Measurements from ENCODE around the gene SLCO1A2.
"Not testable (repeated sequence)": the region's sequence is repeated elsewhere in the genome, so short reads cannot be mapped to it uniquely, and the experiment has no call there.

SLCO1A2 gene

GRCh38 chr12:21369141-21369980 is 34.6 kb upstream of the SLCO1A2 start:
- Histone ChIP-seq H3K27ac (ENCODE audit: extremely low read depth, low read depth, low read length) (no peak overlapping the region), H3K4me3 (ENCODE audit: low read depth, low read length) (no peak overlapping the region), H3K36me3 (ENCODE audit: control insufficient read depth in 2 of 2, insufficient read depth in 1 of 2, low read length in 2 of 2) (no peaks in the 10 kb centered on the region), H3K9me3 (ENCODE audit: control insufficient read depth, insufficient read depth, low read depth, low read length) (no peaks in the 10 kb centered on the region), H3K4me1 (ENCODE audit: control insufficient read depth, insufficient read depth, low read length) (no peaks in the 10 kb centered on the region)
- POLR2A ChIA-PET, result no interaction called here
- CTCF ChIA-PET, result interaction anchor here (1.0 kb wide), 1 partner anchor 30 kb away, joined by 3 read pairs; no protein-coding TSS in a partner anchor
- no peak for TF ChIP-seq ZNF513 (tag by site-specific recombination; IDR thresholded peaks at IDR 0.05)
- TF ChIP-seq ZNF175 (tag by site-specific recombination; IDR thresholded peaks at IDR 0.05), result no peak
- no peak for TF ChIP-seq ZNF529 (tag by site-specific recombination; IDR thresholded peaks at IDR 0.05; ENCODE audit: insufficient replicate concordance)
- no peak for TF ChIP-seq ZNF660 (tag by site-specific recombination; IDR thresholded peaks at IDR 0.05)
- no peak for TF ChIP-seq ZNF350 (tag by site-specific recombination; IDR thresholded peaks at IDR 0.05)
- no peak for TF ChIP-seq SCRT2 (tag by site-specific recombination; IDR thresholded peaks at IDR 0.05)
- no peak for TF ChIP-seq REST (tag by site-specific recombination; IDR thresholded peaks at IDR 0.05)
- TF ChIP-seq FEZF1 (tag by site-specific recombination; IDR thresholded peaks at IDR 0.05), result no peak
- TF ChIP-seq ZBTB21 (tag by site-specific recombination; IDR thresholded peaks at IDR 0.05), result no peak
- no peak for TF ChIP-seq ZNF19 (tag by site-specific recombination; IDR thresholded peaks at IDR 0.05; ENCODE audit: low read depth)

GRCh38 chr12:21360632-21361031 is 25.9 kb upstream of the SLCO1A2 start:
- H3K9me3 ChIP-seq (ENCODE audit: control insufficient read depth, insufficient read depth, low read depth, low read length), result not testable (repeated sequence)

GRCh38 chr12:21354641-21355040 is 19.9 kb upstream of the SLCO1A2 start:
- Histone ChIP-seq H3K9me3 (ENCODE audit: control insufficient read depth, insufficient read depth, low read depth, low read length) (no peaks in the 10 kb centered on the region), H3K4me3 (ENCODE audit: low read depth, low read length) (no peak overlapping the region), H3K27ac (ENCODE audit: extremely low read depth, low read depth, low read length) (no peak overlapping the region), H3K4me1 (ENCODE audit: control insufficient read depth, insufficient read depth, low read length) (no peaks in the 10 kb centered on the region), H3K36me3 (ENCODE audit: control insufficient read depth in 2 of 2, insufficient read depth in 1 of 2, low read length in 2 of 2) (no peaks in the 10 kb centered on the region)
- TF ChIP-seq ZNF335 (tag by site-specific recombination; conservative IDR thresholded peaks at IDR 0.05) (no peak), SP7 (tag by site-specific recombination; IDR thresholded peaks at IDR 0.05) (no peak), ZNF624 (tag by site-specific recombination; IDR thresholded peaks at IDR 0.05) (no peak), ZNF639 (tag by site-specific recombination; IDR thresholded peaks at IDR 0.05) (no peak), ZFHX2 (tag by site-specific recombination; conservative IDR thresholded peaks at IDR 0.05) (no peak), EGR2 (tag by site-specific recombination; IDR thresholded peaks at IDR 0.05; ENCODE audit: low read depth) (no peak), ZNF785 (tag by site-specific recombination; IDR thresholded peaks at IDR 0.05) (no peak), ZNF530 (tag by site-specific recombination; IDR thresholded peaks at IDR 0.05; ENCODE audit: low read depth) (no peak), ZBTB17 (tag by site-specific recombination; IDR thresholded peaks at IDR 0.05) (no peak), MYNN (tag by site-specific recombination; IDR thresholded peaks at IDR 0.05; ENCODE audit: borderline replicate concordance) (no peak), ZNF571 (tag by site-specific recombination; IDR thresholded peaks at IDR 0.05) (no peak), ZNF132 (tag by site-specific recombination; IDR thresholded peaks at IDR 0.05; ENCODE audit: borderline replicate concordance) (no peak), ZNF843 (tag by site-specific recombination; IDR thresholded peaks at IDR 0.05) (no peak), ZNF626 (tag by site-specific recombination; IDR thresholded peaks at IDR 0.05) (no peak), ZNF776 (tag by site-specific recombination; IDR thresholded peaks at IDR 0.05; ENCODE audit: borderline replicate concordance) (no peak), TRIM28 (IDR thresholded peaks at IDR 0.05; ENCODE audit: borderline replicate concordance, low read length) (no peak), ZNF473 (tag by site-specific recombination; IDR thresholded peaks at IDR 0.05) (no peak)
- ChIA-PET POLR2A (no interaction called here), CTCF (no interaction called here)

More at GRCh38 chr12:21360632-21361031, 25.9 kb upstream of the SLCO1A2 start:
- H3K4me1 ChIP-seq (ENCODE audit: control insufficient read depth, insufficient read depth, low read length); H3K36me3 ChIP-seq (ENCODE audit: control insufficient read depth in 2 of 2, insufficient read depth in 1 of 2, low read length in 2 of 2); H3K4me3 ChIP-seq (ENCODE audit: low read depth, low read length); H3K27ac ChIP-seq (ENCODE audit: extremely low read depth, low read depth, low read length); POLR2A ChIA-PET: not testable (repeated sequence)
- CTCF ChIA-PET, result interaction anchor here (0.6 kb wide), 1 partner anchor 1739 kb away, joined by 3 read pairs; no protein-coding TSS in a partner anchor

Data from HEK293 (cell line).